Nucleus accumbens (tissue), 56 donors: ENCODE data around the gene SACS.
"Not testable (repeated sequence)": the region's sequence is repeated elsewhere in the genome, so short reads cannot be mapped to it uniquely, and the experiment has no call there.

ENCODE experiments used
- DNase-seq, 56 donors: peaks; one replicate each; lab custom pipeline; 2025; lab: John Stamatoyannopoulos, UW

Gene SACS

GRCh38 chr13:23322353-23323336, 110.9 kb downstream of the SACS start:
- DNase-seq: peak in 29 of 56 donors; percentile 3 to 77 (median 39)

GRCh38 chr13:23321535-23322241, 111.8 kb downstream of the SACS start:
- DNase-seq: peak in 1 of 56 donors; percentile 69

- no peak for DNase-seq
These were observed 112.5 kb downstream of the SACS start for GRCh38 chr13:23320926-23321534.

- DNase-seq: no peak
These were observed 113.6 kb downstream of the SACS start for GRCh38 chr13:23319883-23320224.

GRCh38 chr13:23314837-23315236, 118.7 kb downstream of the SACS start:
- DNase-seq: not testable (repeated sequence)

GRCh38 chr13:23292586-23292985, 140.9 kb downstream of the SACS start:
- no peak for DNase-seq

- DNase-seq: peak in 8 of 56 donors; percentile 2 to 66 (median 4)
These were observed 143.6 kb downstream of the SACS start for GRCh38 chr13:23289917-23290357.

- no peak for DNase-seq
These were observed 144.5 kb downstream of the SACS start for GRCh38 chr13:23288995-23289394.

GRCh38 chr13:23288564-23288963, 144.9 kb downstream of the SACS start:
- DNase-seq: no peak

- no peak for DNase-seq
These were observed 154.2 kb downstream of the SACS start for GRCh38 chr13:23279321-23279720.
